CD4-positive, alpha-beta T cell treated with Interleukin-21 for 1 hour (primary cell): ENCODE data around the gene PSMG1.
A peak's percentile ranks its signal among the peaks of the same experiment; 100 is the strongest.
"Not testable (repeated sequence)": the region's sequence is repeated elsewhere in the genome, so short reads cannot be mapped to it uniquely, and the experiment has no call there.

Source experiments
- DNase-seq: peaks from one replicate; pipeline ENCODE4 v3.0.0-alpha.2; 2020

The PSMG1 gene

GRCh38 chr21:39187141-39187540 is 3.9 kb upstream of the PSMG1 start:
- no peak for DNase-seq

- DNase-seq = no peak
These were observed 3.4 kb upstream of the PSMG1 start for GRCh38 chr21:39186676-39187075.

- no peak for DNase-seq
These were observed 1.9 kb upstream of the PSMG1 start for GRCh38 chr21:39185157-39185556.

- DNase-seq = peak; percentile 9
These were observed 1.1 kb upstream of the PSMG1 start for GRCh38 chr21:39184050-39184980.

GRCh38 chr21:39182484-39183271 is 573 bp downstream of the PSMG1 start:
- no peak for DNase-seq

- no peak for DNase-seq
These were observed 1.2 kb downstream of the PSMG1 start for GRCh38 chr21:39182016-39182415.

GRCh38 chr21:39181205-39181818 is 1.9 kb downstream of the PSMG1 start:
- no peak for DNase-seq

- peak; percentile 26 for DNase-seq
These were observed 2.7 kb downstream of the PSMG1 start for GRCh38 chr21:39180429-39181019.

GRCh38 chr21:39178421-39178820 is 4.8 kb downstream of the PSMG1 start:
- DNase-seq = no peak

GRCh38 chr21:39176271-39176709 is 7.0 kb downstream of the PSMG1 start:
- DNase-seq = no peak

GRCh38 chr21:39175665-39176064 is 7.6 kb downstream of the PSMG1 start:
- no peak for DNase-seq

- peak; percentile 14 for DNase-seq
These were observed 8.1 kb downstream of the PSMG1 start for GRCh38 chr21:39175154-39175553.

GRCh38 chr21:39173716-39174680 is 9.3 kb downstream of the PSMG1 start:
- DNase-seq = no peak

- DNase-seq = no peak
These were observed 13.3 kb downstream of the PSMG1 start for GRCh38 chr21:39169906-39170305.

GRCh38 chr21:39168800-39169199 is 14.5 kb downstream of the PSMG1 start:
- no peak for DNase-seq

- DNase-seq = no peak
These were observed 18.7 kb downstream of the PSMG1 start for GRCh38 chr21:39164523-39164922.

GRCh38 chr21:39161064-39161463 is 22.2 kb downstream of the PSMG1 start:
- no peak for DNase-seq

GRCh38 chr21:39159342-39160063 is 23.7 kb downstream of the PSMG1 start:
- DNase-seq = no peak

- DNase-seq = not testable (repeated sequence)
These were observed 26.0 kb downstream of the PSMG1 start for GRCh38 chr21:39157241-39157640.

- no peak for DNase-seq
These were observed 27.2 kb downstream of the PSMG1 start for GRCh38 chr21:39156024-39156423.

- DNase-seq = no peak
These were observed 27.7 kb downstream of the PSMG1 start for GRCh38 chr21:39155578-39155977.
